OCI-M1 (cell line): ENCODE measurements around the gene ANGPTL3.
"Not testable (repeated sequence)": the region's sequence is repeated elsewhere in the genome, so short reads cannot be mapped to it uniquely, and the experiment has no call there.

Experiments used
- DNase-seq: peaks from one replicate; lab custom pipeline; 2025; lab: John Stamatoyannopoulos, UW

Gene ANGPTL3

GRCh38 chr1:62597281-62597680 is at the start of gene ANGPTL3:
Gene ANGPTL3, plus strand, starts transcription at chr1:62597520. Its CDS starts 47 bp downstream, at chr1:62597567.
- no peak for DNase-seq

- no peak for DNase-seq
Measured at GRCh38 chr1:62561306-62561705, 36.0 kb upstream of the ANGPTL3 start.

DNA sequence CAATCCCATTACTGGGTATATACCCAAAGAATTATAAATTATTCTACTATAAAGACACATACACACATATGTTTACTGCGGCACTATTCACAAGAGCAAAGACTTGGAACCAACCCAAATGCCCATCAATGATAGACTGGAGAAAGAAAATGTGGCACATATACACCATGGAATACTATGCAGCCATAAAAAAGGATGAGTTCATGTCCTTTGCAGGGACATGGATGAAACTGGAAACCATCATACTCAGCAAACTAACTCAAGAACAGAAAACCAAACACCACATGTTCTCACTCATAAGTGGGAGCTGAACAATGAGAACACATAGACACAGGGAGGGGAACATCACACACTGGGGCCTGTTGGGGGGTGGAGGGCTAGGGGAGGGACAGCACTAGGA is 30.1 kb upstream of the ANGPTL3 start:
- DNase-seq: not testable (repeated sequence)

DNA sequence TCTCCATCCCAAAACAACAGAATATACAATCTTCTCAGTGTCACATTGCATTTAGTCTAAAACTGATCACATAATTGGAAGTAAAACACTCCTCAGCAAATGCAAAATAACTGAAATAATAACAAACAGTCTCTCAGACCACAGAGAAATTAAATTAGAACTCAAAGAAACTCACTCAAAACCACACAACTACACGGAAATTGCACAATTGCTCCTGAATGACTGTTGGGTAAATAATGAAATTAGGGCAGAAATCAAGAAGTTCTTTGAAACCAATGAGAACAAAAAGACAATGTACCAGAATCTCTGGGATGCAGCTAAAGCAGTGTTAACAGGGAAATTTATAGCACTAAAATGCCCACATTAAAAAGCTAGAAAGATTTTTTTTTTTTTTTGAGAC is 29.4 kb upstream of the ANGPTL3 start:
- not testable (repeated sequence) for DNase-seq

GRCh38 chr1:62571517-62571916 is 25.8 kb upstream of the ANGPTL3 start:
- not testable (repeated sequence) for DNase-seq

- DNase-seq: no peak
Measured at GRCh38 chr1:62572476-62572875, 24.8 kb upstream of the ANGPTL3 start.

DNA sequence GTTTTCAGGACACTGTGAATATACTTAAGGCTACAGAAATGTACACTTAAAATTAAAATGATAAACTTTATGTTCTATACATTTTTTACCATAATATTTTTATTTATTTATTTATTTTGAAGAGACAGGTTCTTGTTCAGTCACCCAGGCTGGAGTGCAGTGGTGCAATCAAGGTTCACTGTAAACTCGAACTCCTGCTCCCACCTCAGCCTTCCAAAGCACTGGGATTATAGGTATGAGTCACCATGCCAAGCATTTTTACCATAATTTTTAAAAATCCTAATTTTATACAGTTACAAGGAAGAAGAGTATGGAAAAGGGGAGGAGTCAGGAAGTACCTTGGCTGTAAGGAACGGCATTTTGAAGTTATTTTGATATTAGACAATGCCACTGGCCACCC is 23.6 kb upstream of the ANGPTL3 start:
- no peak for DNase-seq

DNA sequence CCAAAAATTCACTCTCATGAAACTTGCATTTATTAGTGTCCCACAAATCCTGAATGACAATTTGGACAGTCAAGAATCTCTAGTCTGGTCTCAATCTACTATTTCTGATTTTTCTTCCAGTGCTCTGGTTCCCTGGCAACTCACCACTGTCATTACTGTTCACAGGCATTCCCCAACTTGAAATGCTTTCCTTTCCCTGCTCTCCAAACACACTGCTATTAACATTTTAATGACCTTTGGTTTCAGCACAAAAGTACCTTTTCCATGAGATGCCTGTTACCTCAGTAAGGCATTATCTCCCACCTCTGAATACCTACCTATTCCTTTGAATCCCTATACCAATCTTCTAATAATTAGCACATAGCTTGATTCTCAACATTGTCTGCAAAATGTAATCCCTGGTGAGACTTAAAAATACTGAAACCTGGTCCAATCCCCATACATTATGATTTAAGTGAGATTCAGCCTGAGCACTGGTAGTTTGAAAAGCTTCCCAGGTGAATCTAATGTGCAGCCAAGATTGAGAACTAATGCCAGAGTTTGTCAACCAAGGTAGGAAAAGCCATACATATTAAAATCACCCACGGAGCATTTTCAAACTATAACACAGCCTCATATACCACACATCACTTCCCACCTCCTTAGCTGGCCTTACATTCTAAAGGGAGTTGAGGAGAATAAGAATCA is 11.7 kb upstream of the ANGPTL3 start:
- DNase-seq: no peak

GRCh38 chr1:62588000-62588399 is 9.3 kb upstream of the ANGPTL3 start:
- DNase-seq: no peak

- no peak for DNase-seq
Measured at GRCh38 chr1:62589321-62589720, 8.0 kb upstream of the ANGPTL3 start.

DNA sequence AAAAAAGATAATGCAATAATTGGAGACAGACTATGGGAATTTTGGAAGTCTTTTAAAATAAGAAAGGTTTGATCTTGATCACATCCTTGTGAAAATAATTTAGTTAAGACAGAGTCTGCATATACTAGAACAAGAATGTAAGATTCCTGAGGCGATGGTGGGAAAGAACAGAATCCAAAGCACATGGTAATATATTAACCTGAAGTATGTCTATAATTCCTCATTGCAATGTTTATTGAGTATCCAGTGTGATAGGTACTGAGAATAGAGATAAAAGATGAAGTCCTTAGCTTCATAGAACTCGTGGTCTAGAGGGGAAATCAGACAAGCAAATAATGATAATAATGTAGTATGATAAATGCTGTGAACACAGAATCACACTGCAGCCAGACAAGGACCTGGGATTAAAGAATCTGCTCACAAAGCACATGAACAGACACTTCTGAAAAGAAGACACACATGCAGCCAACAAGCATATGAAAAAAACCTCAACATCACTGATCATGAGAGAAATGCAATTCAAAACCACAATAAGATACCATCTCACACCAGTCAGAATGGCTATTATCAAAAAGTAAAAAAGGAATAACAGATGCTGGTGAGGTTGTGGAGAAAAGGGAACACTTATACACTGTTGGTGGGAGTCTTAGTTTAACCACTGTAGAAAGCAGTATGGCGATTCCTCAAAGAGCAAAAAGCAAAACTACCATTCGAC is 6.9 kb upstream of the ANGPTL3 start:
- DNase-seq: peak; percentile 27

GRCh38 chr1:62590970-62591368 is 6.4 kb upstream of the ANGPTL3 start:
- DNase-seq: no peak

DNA sequence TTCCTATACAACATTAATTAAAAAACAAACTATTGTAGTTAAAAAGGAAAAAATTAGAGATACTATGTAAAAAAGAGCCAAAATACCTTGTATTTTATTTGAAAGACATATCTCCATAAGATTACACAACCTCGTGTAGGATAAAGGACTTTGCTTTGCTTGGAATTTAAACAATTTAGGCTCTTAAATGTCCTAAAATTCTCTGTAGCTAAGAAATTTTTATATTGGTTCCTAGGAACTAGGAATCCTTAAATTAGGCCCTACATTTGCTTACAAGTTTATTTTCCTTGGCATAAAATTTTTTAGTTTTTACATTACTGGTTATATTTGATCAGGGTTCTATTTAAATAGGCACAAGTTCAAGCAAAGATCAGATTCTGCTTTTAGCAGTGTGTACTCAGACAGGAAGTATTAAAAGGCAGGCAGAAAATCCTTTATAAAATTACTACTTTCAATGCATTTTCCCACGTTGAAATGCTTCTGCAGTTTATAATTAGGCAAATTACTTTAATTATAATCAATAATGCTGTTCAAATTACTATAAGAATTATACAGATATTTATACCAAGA is 3.4 kb upstream of the ANGPTL3 start:
- no peak for DNase-seq

DNA sequence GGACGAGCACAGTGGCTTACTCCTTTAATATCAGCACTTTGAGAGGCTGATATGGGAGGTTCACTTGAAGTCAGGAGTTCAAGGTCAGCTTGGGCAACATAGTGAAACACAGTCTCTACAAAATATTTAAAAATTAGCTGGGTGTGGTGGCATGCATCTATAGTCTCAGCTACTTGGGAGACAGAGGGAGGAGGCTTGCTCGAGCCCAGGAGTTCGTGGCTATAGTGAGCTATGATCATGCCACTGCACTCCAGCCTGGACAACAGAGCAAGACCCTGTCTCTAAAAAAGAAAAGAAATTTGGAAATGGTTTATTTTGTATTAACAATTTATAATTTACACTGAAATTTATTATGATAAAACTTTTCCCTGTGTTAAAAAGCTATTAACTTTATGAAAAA is 1.7 kb upstream of the ANGPTL3 start:
- DNase-seq: no peak

DNA sequence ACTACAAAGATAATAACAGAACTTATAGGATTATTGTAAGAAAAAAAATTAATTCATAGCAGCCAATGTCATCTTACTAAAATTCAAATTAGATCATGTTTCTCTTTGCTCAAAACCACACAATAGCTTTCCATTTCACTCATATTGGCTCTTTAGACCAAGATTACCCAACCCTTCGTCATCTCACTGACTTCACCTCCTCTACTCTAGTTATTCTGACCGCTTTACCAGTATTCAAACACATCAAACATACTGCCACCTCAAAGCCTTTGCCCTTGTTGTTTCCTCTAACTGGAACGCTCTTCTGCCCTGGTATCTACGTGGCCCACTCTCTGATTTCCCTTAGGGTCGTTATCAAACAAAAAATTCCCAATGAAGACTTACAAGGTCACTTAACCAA is 1.7 kb downstream of the ANGPTL3 start:
- no peak for DNase-seq

DNA sequence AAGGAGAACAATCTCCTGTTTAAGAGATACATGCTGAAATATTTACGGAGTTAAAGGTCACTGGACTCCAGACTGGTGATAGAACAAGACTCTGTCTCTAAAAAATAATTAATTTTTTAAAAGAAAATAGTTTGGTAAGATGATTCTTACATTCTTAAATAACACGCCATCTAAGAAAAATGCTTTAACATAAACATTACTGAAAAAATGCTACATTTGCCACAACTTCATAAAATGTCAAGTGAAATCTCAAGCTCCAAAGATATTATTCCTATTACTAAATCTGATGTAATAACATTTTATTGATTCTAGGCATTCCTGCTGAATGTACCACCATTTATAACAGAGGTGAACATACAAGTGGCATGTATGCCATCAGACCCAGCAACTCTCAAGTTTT is 4.1 kb downstream of the ANGPTL3 start:
- no peak for DNase-seq

GRCh38 chr1:62608905-62609304 is 11.6 kb downstream of the ANGPTL3 start:
- no peak for DNase-seq

- not testable (repeated sequence) for DNase-seq
Measured at GRCh38 chr1:62610588-62610987, 13.3 kb downstream of the ANGPTL3 start.

DNA sequence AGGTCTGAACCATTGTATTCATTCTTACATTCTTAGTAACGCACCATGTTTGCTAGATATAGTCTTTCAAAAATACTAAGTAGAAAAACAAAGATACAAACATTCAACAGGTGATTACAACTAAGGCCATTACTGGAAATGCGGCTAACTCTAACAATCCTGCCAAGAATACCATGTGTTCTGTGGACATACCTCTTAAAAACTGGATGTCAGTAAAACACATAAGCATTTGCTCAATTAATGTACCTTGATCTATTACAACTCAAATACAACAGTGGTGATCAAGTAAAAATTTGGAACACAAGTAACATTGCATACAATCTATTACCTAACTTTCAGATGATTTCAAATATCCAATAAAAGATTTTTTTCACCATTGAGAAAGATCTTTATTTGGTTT is 15.4 kb downstream of the ANGPTL3 start:
- no peak for DNase-seq

DNA sequence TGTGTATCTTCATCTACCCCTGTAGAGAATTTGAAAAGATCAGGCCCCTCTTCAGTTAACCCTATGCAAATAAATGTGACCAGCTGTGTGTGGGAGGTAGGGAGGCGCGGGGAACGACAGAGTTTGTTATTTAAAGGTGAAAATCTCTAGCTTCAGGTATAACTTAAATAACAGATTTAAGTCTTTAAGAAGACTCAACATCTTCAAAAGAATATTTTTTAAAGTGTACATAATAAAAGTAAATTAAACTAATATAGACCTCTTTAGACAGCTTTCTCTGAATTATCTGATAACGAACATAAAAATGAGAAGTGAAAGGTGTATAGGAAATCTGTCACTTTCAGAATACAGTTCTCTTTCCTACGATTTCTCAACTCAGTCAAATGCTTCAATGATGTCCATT is 16.0 kb downstream of the ANGPTL3 start:
- no peak for DNase-seq

GRCh38 chr1:62613890-62614289 is 16.6 kb downstream of the ANGPTL3 start:
- no peak for DNase-seq

- peak; percentile 75 for DNase-seq
Measured at GRCh38 chr1:62621907-62622306, 24.6 kb downstream of the ANGPTL3 start.

DNA sequence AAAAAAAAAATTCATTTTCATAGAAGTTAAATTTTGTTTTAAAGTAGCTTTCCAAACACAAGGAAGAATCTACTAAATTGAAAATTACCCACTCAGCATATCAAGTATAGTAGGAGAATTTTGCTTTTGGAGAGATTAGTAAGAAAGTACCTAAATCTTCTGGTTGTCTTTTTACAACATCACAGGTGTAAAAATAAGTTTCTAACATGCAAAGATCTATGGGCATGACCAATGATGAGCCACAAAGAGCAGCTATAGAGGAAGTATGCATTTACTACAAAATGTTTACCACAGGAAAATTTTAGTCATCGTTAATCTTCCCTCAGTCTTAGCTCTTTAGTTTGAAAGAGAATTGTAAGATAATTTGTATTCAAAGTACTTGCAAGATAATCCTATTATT is 28.1 kb downstream of the ANGPTL3 start:
- DNase-seq: peak; percentile 28
